ENCODE measurements around the gene IFI35. TPM values are rescaled to one million over a fixed set of nuclear protein-coding genes. Genes with fewer than 3 reads are reported as not detected.
"Not testable (repeated sequence)": the region's sequence is repeated elsewhere in the genome, so short reads cannot be mapped to it uniquely, and the experiment has no call there.

Gene IFI35
- total RNA-seq, 1 experiment from 2014 or later = 26.7 TPM

DNA sequence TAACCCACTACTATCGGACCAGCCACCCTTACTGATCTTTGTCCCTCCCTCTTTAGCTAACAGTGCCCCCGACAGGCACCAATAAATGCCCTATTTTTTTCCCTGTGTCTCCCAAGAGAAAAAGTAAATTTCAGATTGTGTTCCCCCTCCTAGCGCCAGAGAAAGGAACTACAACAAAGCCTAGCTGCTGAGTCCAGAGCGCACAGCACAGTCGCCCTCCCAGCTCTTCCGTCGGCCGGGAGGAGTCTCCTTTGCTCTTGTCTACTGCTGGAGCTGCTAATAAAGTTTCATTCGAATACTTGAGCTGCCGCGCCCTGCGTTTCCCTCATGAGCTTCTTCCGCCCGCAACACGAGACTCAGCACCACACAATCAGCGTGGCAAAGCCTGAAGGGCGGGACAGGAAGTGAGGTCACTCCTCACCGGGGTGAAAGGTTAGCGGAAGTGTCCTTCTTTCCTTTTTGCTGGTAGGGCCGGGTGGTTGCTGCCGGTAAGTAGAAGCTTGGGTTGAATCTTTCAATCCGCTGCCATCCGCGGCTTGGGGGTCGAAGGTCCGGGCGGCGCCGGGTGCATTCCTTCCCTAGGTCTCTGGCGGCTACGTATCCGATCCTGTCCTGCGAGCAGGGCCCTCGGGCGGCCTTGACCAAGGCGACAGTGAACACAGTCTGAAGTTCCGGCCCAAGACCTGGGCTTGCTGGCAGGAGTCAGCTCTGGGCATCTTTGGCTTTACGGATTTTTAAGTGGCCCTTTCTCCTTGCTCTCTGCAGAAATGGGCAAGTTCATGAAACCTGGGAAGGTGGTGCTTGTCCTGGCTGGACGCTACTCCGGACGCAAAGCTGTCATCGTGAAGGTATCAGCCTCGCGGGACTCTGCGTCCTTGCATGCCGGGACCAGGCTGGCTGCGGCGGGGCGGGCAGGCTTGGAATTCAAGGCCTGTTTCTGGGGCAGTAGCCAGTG lies 8.3 kb upstream of the IFI35 start, which contains the start of gene RPL27:
TSS of gene RPL27 (plus strand) at position 436 of the 955 bp plus-strand sequence. CDS start at position 768, 332 bp downstream.
- DNase-seq (ENCODE audit: low read depth) = peak; percentile 100

- DNase-seq (ENCODE audit: low read depth) = no peak
Measured at GRCh38 chr17:42999003-42999525, 7.5 kb upstream of the IFI35 start.

DNA sequence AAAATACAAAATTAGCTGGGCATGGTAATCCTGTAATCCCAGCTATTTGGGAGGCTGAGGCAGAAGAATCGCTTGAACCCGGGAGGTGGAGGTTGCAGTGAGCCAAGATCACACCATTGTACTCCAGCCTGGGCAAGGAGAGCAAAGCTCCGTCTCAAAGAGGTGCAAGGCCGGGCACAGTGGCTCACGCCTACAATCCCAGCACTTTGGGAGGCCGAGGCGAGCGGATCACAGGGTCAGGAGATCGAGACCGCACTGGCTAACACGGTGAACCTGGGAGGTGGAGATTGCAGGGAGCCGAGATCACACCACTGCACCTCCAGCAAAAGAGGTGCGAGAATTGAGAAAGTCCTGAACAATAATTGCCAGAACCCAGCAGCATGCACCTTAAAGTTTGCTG lies 5.7 kb upstream of the IFI35 start:
- DNase-seq (ENCODE audit: low read depth) = not testable (repeated sequence)

DNA sequence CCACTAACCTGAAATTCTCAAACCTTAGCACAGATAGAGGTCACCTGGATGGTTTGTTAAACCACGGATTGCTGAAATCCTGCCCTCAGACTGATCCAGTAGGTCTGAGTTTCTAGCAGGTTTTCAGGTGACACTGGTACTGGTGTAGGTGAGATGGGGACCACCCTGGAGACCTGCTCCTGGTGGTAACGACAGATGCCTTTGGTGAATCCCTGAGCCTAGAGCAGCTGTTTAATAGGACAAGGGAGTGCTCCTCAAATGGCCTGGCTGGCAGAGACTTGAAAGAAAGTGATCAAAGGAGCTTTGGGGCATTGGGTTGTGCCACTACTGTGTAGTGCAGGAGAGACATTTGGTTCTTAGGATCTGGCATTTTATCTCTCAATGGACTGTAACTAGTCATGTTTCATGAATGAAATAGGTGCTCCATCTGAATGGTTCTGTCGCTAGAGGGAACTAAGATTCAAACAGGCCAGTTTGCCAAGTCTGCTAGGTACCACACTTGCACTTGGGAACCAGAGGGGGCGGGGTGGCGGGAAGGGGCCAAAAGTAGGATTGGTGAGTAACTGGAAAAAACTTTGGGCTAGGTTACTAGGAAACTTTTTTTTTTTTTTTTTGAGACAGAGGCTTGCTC lies 2.9 kb upstream of the IFI35 start:
- peak; percentile 32 for DNase-seq (ENCODE audit: low read depth)

DNA sequence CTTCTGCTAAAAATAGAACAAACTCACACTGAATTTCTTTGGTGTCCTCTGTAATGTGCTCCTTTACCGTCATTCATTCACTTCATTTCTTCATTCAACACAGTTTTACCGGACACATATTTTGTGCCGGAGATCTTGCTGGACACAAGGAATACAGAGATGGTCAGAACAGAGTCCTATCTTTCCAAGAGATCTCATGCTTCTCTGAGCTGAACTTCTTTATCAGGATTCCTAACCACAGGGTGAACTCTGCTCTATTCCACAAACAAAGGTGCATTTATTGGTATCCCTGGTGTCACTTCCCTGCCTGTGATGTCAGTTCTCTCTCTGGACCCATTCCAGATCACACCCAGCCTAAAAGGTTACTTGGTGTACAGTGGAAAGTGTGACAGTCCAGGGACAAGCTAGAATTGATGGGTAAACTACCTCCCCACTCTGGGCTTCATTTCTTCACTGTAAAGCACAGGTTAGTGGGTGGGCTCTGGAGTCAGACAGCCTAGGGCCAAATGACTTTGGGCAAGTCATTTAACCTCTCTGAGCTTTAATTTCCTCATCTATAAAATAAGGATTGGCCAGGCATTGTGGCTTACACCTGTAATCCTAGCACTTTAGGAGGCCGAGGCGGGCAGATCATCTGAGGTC lies 4.2 kb downstream of the IFI35 start:
- DNase-seq (ENCODE audit: low read depth) = no peak

- DNase-seq (ENCODE audit: low read depth) = no peak
Measured at GRCh38 chr17:43011728-43012472, 5.3 kb downstream of the IFI35 start.

DNA sequence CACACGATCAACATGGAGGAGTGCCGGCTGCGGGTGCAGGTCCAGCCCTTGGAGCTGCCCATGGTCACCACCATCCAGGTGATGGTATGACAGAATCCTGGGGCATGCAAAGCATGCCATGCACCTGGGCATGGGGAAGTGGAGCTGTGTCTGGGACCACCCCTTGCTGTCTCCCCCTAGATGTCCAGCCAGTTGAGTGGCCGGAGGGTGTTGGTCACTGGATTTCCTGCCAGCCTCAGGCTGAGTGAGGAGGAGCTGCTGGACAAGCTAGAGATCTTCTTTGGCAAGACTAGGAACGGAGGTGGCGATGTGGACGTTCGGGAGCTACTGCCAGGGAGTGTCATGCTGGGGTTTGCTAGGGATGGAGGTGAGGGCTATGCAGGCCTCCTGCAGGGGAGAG lies 6.7 kb downstream of the IFI35 start:
- no peak for DNase-seq (ENCODE audit: low read depth)

DNA sequence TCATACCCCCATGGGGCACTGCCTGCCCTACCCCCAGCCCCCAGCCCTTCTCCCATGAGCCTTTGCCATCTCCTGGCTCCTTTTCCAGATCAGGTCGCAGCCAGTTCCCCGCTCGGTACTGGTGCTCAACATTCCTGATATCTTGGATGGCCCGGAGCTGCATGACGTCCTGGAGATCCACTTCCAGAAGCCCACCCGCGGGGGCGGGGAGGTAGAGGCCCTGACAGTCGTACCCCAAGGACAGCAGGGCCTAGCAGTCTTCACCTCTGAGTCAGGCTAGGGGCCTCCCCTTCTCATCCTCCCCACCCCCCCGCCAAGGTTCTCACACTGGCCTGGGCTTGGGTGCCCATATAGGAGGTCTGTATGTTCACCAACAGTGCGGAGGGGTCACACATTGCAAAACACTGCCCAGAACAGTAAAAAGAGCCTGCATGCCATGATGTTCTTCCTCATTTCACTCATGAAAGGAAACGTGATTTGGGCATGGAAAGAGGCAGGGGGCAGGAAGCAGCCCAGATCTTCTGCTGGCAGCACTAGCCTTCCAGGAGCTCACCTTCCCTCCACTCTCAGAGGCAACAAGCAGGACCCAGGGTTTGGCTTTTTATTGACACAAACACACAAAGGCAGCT lies 7.5 kb downstream of the IFI35 start:
- no peak for DNase-seq (ENCODE audit: low read depth)

DNA sequence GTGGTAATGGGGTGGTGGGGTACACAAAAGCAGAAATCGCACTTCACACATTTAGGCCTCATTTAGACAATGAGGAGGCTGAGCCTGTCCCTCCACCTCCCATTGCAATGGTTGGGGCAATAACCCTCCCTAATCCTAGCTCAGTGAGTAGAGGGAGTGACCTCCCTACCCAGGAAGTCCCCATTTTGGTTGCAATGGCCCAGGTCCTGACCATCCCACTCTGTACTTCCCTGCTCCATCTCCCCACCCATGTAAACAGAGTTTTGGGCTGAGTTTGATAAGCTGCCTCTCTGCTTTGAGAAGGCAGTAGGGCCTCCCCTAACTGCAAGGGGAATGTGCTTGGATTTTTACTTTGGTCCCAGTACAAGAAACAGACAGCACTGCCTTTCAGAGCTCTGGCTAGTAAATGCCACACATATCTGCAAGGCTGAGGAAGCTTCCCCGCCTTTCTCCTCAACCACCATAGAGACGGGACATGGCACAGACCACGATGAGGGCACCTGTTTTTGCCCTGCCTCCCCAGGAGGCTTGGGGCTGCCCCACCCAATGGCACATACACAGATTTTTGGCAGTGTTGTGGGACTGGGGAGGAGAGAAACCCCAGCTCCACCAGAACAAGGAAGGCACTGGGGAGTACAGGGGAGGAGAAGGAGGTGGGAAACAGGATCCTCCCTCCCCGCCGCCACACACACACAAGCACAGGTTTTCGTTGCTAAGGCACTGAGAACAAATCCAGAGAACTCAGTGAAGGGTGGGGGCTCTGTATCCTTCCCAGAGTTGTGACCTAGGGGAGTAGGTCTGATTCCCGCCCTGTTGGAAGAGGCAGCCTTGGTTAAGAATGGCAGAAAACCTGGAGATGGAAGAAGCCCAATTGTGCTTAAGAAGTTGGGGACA lies 8.3 kb downstream of the IFI35 start:
- no peak for DNase-seq (ENCODE audit: low read depth)

DNA sequence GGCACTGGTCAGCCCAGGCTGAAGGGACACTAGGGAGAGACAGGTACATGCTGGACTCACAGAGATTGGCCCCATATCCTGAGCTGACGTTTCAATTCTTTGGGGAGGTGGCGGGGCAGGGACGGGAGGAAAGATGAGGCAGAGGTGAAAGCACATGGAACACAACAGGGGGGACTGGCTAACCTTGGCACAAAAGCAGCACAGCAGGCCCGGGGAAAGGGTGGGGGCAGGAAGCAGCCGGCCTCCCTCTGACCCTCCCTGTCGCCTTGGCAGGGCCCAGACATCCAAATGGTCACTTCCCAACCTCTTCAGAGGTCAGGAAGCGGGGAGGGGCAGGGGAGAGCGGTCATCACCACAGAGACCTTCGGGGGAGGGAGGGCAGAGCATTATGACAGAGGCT lies 9.0 kb downstream of the IFI35 start:
- DNase-seq (ENCODE audit: low read depth) = no peak

- DNase-seq (ENCODE audit: low read depth) = no peak
Measured at GRCh38 chr17:43016216-43016615, 9.6 kb downstream of the IFI35 start.

DNA sequence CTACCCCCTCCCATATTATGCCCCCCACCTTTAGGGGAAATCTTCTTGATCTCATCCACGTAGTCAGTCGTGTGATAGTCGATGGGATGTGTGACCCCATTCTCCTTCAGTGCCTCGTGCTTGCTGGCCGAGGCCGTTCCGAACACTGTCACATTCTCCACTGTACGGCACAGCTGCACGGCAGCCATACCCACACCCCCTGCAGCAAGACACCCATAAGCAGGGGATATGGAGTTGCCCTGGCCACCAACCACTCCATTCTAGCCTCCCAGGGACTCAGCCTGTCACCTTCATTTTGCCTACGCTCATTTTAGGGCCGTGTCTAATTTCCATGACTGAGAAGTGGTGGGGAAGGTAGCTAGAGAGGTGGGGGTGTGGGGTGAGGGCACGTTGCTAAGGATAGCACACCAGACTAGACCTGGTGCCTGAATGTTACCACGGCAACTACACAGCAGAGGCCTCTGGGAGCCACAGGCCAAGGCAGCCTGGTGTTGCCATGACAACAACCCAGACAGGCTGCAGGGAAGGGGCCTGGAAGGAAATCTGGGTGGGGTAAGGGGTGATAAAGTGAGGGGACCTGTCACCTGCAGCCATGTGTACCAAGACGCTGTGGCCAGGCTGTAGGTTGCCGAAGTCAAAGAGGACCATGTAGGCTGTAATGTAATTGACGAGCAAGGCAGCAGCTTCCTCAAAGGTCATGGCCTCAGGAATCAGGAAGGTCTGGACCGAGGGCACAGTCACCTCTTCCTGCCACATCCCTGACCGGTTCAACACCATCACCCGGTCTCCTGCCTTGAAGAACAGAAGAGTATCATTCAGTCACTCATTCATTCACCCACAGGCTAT lies 11.6 kb downstream of the IFI35 start:
- no peak for DNase-seq (ENCODE audit: low read depth)

- DNase-seq (ENCODE audit: low read depth) = no peak
Measured at GRCh38 chr17:43018932-43019331, 12.3 kb downstream of the IFI35 start.

DNA sequence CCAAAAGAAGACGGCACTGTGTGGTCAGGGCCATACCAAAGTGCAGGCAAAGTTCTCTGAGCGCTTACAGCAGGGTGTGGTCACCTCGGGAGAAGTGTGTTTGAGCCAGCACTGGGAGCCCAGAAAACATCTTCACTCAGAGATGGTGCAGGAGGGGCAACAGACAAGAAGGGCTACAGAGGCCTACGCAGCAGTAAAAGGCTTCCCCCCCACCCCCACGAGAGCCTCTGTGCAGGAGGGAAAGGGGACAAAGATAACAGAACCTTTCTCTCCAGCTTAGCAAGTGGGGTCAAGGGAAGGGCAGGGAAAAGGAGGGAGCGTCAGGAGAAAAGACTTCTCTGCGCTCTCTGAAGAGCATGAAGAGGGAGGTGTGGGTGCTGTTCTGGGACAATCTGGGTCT lies 12.8 kb downstream of the IFI35 start:
- DNase-seq (ENCODE audit: low read depth) = no peak

GRCh38 chr17:43020030-43020621 lies 13.5 kb downstream of the IFI35 start:
- DNase-seq (ENCODE audit: low read depth) = no peak

- DNase-seq (ENCODE audit: low read depth) = peak; percentile 76
Measured at GRCh38 chr17:43020789-43021740, 14.5 kb downstream of the IFI35 start.

GRCh38 chr17:43021741-43022512 lies 15.3 kb downstream of the IFI35 start, which contains the start of gene VAT1:
Gene VAT1 (minus strand): TSS chr17:43022385. CDS start chr17:43022322, 63 bp downstream.
- peak; percentile 73 for DNase-seq (ENCODE audit: low read depth)
